ENCODE data around the gene BYSL. TPM values are rescaled to one million over a fixed set of nuclear protein-coding genes. Genes with fewer than 3 reads are reported as not detected.

Gene BYSL
- total and polyA plus RNA-seq, 9 of the 15 experiments (the other 6 are each of a cell fraction or from before 2014, with no cell fraction given): 22.2 to 92.3 (median 53.4) TPM

DNA sequence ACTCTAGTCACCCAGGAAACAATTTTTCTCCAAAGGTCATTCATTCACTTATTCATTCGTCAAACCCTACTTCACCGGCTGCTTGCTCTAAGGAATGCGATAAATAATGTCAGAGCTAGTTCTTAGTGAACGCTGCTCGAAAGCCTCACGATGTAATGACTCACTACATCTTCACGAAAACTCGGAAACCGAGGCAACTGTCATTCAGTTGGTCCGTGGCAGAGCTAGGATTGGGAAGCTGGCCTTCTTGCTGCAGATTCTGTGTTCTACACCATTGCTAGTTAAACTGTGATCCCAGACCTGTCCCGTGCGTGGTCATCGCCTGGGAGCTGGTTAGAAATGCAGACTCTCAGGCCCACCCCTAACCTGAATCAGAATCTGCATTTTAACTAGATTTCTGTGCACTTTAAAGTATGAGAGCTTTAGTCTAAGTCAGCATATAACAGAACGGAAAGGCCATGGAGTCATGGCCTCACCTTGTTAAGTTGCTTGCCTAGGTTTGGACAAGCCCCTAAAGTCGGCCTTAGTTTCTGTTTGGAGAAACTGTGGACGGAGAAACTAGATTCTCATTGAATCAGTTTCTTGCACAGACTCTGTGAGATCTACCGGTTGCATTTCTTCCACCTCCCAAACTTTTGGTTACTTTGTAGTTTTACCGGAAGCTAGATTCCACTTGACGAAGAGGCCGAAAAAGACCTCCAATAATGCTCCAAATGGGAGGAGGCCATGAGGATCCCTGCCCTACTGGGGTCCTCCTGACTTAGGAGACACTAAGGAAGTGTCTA, 21.0 kb downstream of the BYSL start:
- peak overlapping the region; percentile 46 to 94 for H3K9ac ChIP-seq (ENCODE audit: insufficient read depth in 1 of 2, low read depth in 2 of 2, low read length in 2 of 2)
- TSS peak; percentile 95 for BruUV-seq (replicated peaks)
- WGBS (ENCODE audit: insufficient coverage, low coverage, missing lambda C conversion rate): 14% methylated on average over 20 of the region's 20 CpGs
- H3K36me3 ChIP-seq (ENCODE audit: control insufficient read depth, insufficient read depth, low read length): peaks cover 28% of the 10 kb centered on the region
- ATAC-seq (peak; percentile 0; the same call in 1 of the 3 replicates), FAIRE-seq (peak; percentile 75), DNase-seq (ENCODE audit: extremely low read depth in 1 of 4, low spot score in 3 of 4) (no peak)
- H3K4me3 ChIP-seq: peak overlapping the region; percentile 81
- peak overlapping the region; percentile 72 for H3K27ac ChIP-seq (ENCODE audit: extremely low read depth, low read depth, low read length)
- peaks cover 52% of the 10 kb centered on the region for H3K79me2 ChIP-seq (ENCODE audit: control insufficient read depth, insufficient read depth, low read length)
- no peaks in the 10 kb centered on the region; the same call in 1 of the 2 replicates for H4K20me1 ChIP-seq (replicated peaks; ENCODE audit: control insufficient read depth, insufficient read depth, low read length)
- H3K9me1 ChIP-seq (ENCODE audit: control insufficient read depth, insufficient read depth, low read length): no peaks in the 10 kb centered on the region
- H3K9me3 ChIP-seq (replicated peaks; ENCODE audit: control insufficient read depth, insufficient read depth, low read depth, low read length): no peaks in the 10 kb centered on the region
- in situ Hi-C loops (cut with MboI) (no loop called here), intact Hi-C loops (cut with micrococcal nuclease) (no loop called here)
- ChIA-PET POLR2A (interaction anchor here (0.6 to 13.7 kb wide), 19 partner anchors 8 to 164 kb away, joined by 3 to 166 read pairs (median 4); partner anchors contain the start of genes BYSL and MED20), CTCF (ENCODE audit: low intra/inter-chr PET ratio) (interaction anchor here (2.0 kb wide), 1 partner anchor 102 kb away, joined by 13 read pairs; no protein-coding TSS in a partner anchor)
- peak overlapping the region; percentile 81 for H2AFZ ChIP-seq (ENCODE audit: low read depth, low read length)
- peaks cover 34 to 49% of the 10 kb centered on the region in 2 experiments for H3K4me1 ChIP-seq (replicated peaks in 1 of 2; ENCODE audit: control insufficient read depth in 2 of 2, insufficient read depth in 2 of 2, low read length in 2 of 2)
- H3K4me2 ChIP-seq (ENCODE audit: insufficient read depth, low read length): peak overlapping the region; percentile 90
- H3K27me3 ChIP-seq (ENCODE audit: control insufficient read depth in 2 of 2, insufficient read depth in 2 of 2, low read length in 2 of 2): no peaks in the 10 kb centered on the region
- TF ChIP-seq XRCC5 (IDR thresholded peaks at IDR 0.05; ENCODE audit: low read depth, low read length) (no peak), MIER1 (IDR thresholded peaks at IDR 0.05; ENCODE audit: low read depth) (peak; percentile 49), NBN (IDR thresholded peaks at IDR 0.05; ENCODE audit: low read depth) (peak; percentile 18; the same call in 1 of the 2 replicates), JUND (IDR thresholded peaks at IDR 0.05; ENCODE audit: borderline replicate concordance, low read depth, low read length) (peak; percentile 62), JUND (tag; IDR thresholded peaks at IDR 0.05; ENCODE audit: borderline replicate concordance, low read depth, low read length) (peak; percentile 65; the same call in 2 of the 3 replicates), ARID1B (IDR thresholded peaks at IDR 0.05) (peak; percentile 27; the same call in 1 of the 2 replicates), CHD2 (IDR thresholded peaks at IDR 0.05; ENCODE audit: low read depth, low read length) (no peak), NFRKB (IDR thresholded peaks at IDR 0.05; ENCODE audit: low read depth) (0 out of 2 replicates have a peak, but pooled peaks have one; percentile 58), HLTF (IDR thresholded peaks at IDR 0.05) (peak; percentile 23; the same call in 1 of the 2 replicates), IRF2 (CRISPR knock-in tag; IDR thresholded peaks at IDR 0.05) (no peak), CBX3 (IDR thresholded peaks at IDR 0.05; ENCODE audit: borderline replicate concordance in 1 of 2, low read length in 2 of 2) (no peak; a peak in 1 of 3 replicates)
- TF ChIP-seq, protein P1, sequence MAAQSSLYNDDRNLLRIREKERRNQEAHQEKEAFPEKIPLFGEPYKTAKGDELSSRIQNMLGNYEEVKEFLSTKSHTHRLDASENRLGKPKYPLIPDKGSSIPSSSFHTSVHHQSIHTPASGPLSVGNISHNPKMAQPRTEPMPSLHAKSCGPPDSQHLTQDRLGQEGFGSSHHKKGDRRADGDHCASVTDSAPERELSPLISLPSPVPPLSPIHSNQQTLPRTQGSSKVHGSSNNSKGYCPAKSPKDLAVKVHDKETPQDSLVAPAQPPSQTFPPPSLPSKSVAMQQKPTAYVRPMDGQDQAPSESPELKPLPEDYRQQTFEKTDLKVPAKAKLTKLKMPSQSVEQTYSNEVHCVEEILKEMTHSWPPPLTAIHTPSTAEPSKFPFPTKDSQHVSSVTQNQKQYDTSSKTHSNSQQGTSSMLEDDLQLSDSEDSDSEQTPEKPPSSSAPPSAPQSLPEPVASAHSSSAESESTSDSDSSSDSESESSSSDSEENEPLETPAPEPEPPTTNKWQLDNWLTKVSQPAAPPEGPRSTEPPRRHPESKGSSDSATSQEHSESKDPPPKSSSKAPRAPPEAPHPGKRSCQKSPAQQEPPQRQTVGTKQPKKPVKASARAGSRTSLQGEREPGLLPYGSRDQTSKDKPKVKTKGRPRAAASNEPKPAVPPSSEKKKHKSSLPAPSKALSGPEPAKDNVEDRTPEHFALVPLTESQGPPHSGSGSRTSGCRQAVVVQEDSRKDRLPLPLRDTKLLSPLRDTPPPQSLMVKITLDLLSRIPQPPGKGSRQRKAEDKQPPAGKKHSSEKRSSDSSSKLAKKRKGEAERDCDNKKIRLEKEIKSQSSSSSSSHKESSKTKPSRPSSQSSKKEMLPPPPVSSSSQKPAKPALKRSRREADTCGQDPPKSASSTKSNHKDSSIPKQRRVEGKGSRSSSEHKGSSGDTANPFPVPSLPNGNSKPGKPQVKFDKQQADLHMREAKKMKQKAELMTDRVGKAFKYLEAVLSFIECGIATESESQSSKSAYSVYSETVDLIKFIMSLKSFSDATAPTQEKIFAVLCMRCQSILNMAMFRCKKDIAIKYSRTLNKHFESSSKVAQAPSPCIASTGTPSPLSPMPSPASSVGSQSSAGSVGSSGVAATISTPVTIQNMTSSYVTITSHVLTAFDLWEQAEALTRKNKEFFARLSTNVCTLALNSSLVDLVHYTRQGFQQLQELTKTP (IDR thresholded peaks at IDR 0.05; ENCODE audit: low read depth in 1 of 2, partially characterized antibody in 2 of 2): peak in 1 of 2 experiments; percentile 26
- TF ChIP-seq, protein P2, sequence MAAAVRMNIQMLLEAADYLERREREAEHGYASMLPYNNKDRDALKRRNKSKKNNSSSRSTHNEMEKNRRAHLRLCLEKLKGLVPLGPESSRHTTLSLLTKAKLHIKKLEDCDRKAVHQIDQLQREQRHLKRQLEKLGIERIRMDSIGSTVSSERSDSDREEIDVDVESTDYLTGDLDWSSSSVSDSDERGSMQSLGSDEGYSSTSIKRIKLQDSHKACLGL (CRISPR knock-in tag; IDR thresholded peaks at IDR 0.05; ENCODE audit: borderline replicate concordance, poor library complexity, severe bottlenecking): no peak
- TF ChIP-seq, protein P3, sequence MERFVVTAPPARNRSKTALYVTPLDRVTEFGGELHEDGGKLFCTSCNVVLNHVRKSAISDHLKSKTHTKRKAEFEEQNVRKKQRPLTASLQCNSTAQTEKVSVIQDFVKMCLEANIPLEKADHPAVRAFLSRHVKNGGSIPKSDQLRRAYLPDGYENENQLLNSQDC (CRISPR knock-in tag; IDR thresholded peaks at IDR 0.05): no peak
- TF ChIP-seq, protein P4, sequence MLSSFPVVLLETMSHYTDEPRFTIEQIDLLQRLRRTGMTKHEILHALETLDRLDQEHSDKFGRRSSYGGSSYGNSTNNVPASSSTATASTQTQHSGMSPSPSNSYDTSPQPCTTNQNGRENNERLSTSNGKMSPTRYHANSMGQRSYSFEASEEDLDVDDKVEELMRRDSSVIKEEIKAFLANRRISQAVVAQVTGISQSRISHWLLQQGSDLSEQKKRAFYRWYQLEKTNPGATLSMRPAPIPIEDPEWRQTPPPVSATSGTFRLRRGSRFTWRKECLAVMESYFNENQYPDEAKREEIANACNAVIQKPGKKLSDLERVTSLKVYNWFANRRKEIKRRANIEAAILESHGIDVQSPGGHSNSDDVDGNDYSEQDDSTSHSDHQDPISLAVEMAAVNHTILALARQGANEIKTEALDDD (IDR thresholded peaks at IDR 0.05): peak; percentile 90
